T47D (cell line): Measurements from ENCODE around the gene EYS.
A peak's percentile ranks its signal among the peaks of the same experiment; 100 is the strongest.

ENCODE experiments used
- DNase-seq, 2 experiments: peaks; one replicate each; pipeline versions ENCODE4 v3.0.0 to v3.0.0-alpha.2; 2011 to 2012; ENCODE audit warnings: low read depth in 1 of 2, low spot score in 1 of 2
- JUND ChIP-seq: IDR thresholded peaks from 2 replicates; pipeline ENCODE4 v1.6.1; 2012; ENCODE audit warnings: low read depth
- in situ Hi-C: cut with HindIII; loops from 2 replicates; pipeline ENCODE4 v1.10.0; 2016; ENCODE audit warnings: low sequenced_read_pairs, low pct_unique_long_range_greater_than_20kb

The EYS gene

DNA sequence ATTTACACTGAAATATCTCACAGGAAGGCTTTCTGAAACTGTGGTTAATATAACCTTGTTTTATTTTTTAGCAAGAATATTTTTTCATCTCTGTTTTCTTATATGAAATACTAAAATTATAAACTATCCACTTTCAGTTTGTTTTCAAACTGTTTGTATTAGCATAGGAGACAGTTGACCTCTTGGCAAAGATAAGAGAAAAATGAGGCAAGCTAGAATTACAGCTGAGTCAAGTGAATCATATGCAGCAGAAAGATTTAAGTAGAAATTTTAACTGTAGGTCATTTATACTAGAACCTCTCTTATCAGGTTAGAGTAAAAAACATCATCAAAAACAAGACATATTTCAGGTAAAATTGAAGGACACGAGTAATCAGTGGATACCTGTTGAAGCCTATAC lies 1278.8 kb downstream of the EYS start:
- no peak for DNase-seq
- in situ Hi-C loops, result no loop called here
- no peak for TF ChIP-seq JUND

DNA sequence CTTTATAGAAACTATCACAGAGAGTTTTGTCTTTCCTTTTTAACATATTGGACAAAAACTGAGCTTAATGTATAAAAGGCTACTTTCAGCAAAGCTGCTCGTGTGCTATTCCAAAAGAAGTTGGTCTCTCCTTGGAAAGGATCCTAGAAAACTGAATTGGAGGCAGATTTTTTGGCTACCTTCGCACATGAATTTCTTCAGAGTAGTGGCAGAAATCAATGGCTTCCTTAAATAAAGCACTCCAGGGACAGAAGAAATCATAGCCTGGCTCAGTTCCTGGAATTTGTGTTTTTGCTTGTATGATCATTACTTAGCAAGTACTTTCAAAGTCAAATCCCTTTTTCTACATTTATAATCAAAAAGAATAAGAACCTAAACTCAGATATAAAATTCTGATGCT lies 1291.1 kb downstream of the EYS start:
- no peak for DNase-seq
- no peak for TF ChIP-seq JUND
- in situ Hi-C loops, result no loop called here

DNA sequence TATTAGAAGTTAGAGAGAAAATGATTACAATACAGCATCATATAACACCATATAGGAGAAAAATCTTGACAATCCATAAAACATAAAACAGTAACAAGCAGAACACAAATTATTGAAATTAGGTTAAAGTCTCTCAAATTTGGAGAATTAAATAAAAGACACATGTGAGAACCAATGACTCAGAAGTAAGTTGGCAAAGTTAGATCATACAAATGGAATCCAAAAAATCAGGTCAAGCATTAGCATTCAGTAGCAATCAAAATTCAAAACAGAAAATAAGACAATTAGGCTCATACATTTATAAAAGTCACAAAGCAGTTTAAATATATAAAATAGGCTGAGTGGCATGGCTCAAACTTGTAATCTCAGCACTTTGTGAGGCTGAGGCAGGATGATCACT lies 1295.8 kb downstream of the EYS start:
- DNase-seq, result no peak

DNA sequence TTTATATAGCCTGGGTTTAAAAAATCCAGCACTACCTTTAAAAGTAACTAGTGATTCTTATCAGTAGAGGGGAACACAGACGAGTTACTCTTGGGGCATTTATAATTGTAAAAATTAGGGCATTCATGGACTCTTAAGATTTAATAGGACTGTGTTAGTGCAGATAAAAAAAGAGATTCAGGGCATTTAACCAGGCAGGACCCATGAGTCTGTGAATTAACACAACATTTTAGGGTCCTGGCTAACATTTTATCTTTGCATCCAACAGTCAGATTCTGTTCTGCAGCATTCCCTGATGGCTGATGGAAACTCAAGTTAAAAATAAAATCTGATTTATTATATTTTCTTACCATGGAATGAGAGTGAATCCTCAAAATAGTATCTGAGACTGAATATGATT lies 1297.1 kb downstream of the EYS start:
- in situ Hi-C loops, result no loop called here
- no peak for DNase-seq
- no peak for TF ChIP-seq JUND

More for the DNA sequence above, 1295.8 kb downstream of the EYS start:
- in situ Hi-C loops, result no loop called here
- no peak for TF ChIP-seq JUND

DNA sequence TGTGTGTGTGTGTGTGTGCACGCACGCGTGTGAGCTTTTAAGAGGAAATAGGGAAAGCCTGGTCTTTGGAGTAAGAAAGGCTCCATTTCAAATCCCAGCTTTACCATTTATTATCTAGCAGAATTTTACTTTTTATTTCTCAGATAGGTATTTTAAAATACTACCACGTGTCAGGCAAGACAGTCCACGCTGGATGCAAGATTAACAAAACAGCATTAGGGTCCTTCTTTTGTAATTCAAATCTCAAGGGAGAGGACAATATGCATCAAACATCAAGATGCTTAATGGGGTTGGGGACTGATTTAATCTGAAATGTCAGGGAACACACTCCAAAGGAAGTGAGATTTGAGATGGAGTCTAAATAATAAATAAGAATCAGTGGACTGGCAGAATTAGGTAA lies 1302.6 kb downstream of the EYS start:
- no peak for DNase-seq

DNA sequence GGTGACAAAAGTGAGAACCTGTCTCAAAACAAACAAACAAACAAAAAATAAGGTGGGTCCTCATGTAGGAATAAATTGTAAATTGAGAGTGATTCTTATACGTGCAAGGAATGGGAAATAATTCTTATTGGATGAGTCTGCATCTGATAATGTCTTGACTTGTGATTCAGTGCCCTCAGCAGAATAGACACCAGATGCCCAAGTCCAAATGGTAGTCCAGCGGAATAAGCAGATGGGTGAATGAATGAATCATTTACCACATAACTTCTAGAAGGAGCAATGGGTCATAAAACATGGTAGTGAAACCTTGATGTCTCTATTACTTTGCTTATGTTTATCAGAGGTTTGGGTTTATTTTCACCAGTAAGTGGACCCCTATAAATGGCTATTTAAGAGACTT lies 1323.7 kb downstream of the EYS start:
- in situ Hi-C loops, result no loop called here
- DNase-seq, result no peak
- TF ChIP-seq JUND, result no peak

More for the DNA sequence above, 1302.6 kb downstream of the EYS start:
- no peak for TF ChIP-seq JUND
- in situ Hi-C loops, result no loop called here

DNA sequence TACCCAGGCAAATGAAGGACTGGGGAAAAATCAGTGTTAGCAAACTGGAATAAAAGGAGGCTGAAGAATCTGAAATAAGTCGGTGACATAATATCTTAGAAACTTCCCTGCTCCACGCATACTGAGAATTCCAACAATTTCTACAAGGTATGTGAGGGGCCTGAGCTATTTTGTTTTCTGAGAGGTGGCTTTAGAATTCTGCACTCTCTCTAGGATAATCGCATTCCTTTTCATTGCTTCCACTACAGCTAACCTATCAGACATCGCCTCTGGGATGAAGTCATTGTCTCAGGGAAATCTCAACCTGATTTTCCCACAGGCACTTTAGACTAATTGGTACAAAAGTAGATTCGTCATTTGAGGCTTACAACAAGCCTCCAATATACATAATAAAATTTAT lies 1330.6 kb downstream of the EYS start:
- in situ Hi-C loops, result no loop called here
- peak in 1 of 2 experiments; percentile 1 for DNase-seq
- no peak for TF ChIP-seq JUND

DNA sequence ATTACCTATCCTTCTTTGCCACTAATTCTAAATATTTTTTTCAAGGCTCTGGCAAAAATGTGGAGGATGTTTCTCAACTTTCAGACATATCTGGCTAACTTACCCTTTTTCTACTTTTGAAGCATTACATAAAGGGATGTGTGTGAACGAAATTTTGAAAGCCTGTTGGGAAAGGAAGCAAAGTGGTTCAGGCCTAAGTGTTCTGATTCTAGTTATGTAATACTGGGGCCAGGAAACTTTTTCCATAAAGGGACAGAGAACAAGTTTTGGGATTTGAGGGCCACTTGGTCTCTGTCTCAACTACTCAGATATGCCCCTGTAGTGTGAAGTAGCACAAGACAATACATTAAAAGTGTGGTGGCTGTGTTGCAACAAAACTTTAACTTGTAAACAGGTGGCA lies 1349.6 kb downstream of the EYS start:
- no peak for DNase-seq
- no peak for TF ChIP-seq JUND
- in situ Hi-C loops, result no loop called here

DNA sequence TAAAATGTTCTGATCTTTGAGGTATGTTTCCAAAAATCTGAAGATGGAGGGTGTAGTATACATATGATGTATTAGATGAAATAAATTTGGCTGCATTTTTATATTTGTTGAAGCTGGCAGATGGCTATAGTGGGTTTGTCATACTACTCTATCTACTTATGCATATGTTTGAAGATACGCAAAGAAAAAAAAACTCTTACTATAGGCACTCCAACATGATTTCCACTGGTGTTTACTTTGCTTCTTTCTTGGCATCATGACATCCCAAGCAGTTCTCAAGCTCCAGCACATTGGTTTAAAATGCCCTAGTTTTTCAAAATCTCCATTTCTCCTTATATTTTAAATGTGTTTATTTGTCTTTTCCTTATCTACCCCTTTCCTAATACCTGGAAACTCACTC lies 1359.6 kb downstream of the EYS start:
- no peak for TF ChIP-seq JUND
- DNase-seq, result no peak
- in situ Hi-C loops, result no loop called here

DNA sequence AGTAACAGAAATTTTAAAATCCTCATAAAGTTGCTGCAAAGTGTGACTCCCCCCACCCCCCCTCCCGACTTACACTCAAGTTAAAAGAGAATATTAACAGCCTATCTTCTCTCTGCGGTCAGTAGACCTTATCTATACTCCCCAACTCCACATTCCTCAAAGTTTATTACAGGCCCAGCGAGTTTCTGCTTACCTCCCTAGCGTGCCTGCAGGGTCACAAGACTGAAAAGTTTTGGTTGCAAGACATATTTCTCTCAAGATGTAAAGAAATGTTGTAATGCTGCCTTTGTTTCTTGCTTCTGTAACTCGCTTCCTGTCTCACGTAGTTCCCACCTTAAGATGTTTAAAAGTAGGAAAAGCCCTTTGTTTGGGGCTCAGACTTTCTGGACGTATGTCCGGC lies 1371.8 kb downstream of the EYS start:
- DNase-seq, result peak in 1 of 2 experiments; percentile 28
- no peak for TF ChIP-seq JUND
- in situ Hi-C loops, result no loop called here

DNA sequence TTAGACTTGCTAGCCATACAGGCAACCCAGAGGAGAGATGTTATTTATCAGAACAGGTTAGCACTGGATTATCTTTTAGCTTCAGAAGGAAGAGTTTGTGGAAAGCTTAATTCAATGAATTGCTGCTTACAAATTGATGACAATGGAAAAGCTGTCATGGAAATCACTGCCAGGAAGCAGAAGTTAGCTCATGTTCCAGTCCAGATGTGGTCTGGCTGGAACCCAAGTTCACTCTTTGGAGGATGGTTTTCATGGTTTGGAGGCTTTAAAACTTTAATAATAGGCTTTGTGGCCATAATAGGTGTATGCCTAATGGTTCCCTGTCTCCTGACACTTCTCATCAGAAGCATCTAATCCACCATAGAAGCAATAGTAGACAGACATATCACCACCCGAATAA lies 1372.4 kb downstream of the EYS start:
- no peak for DNase-seq
- in situ Hi-C loops, result no loop called here
- TF ChIP-seq JUND, result no peak

DNA sequence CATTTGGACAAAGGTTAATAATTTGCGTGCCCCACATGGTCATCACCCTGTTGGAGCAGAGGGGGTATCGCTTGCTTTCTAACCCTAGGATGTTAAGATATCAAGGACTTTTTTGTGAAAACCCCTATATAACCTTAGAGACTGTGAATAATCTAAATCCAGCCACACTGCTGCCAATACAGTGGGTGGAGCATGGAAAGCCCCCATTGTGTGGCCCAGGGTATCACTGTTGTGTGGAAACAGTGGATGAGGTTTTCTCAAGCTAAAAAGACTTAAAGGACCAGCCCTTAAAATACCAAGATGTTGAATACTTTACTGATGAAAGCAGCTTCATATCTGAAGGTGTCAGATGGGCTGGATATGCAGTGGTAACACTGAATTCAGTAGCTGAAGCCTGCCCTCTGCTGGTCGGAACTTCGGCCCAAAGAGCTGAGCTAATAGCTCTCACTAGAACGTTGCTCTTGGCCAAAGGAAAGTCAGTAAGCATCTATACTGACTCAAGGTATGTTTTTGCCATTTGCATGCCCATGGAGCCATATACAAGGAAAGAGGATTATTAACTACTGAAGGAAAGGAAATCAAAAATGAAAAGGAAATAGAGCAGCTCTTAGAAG lies 1376.2 kb downstream of the EYS start:
- TF ChIP-seq JUND, result no peak
- peak in 1 of 2 experiments; percentile 72 for DNase-seq
- in situ Hi-C loops, result no loop called here

DNA sequence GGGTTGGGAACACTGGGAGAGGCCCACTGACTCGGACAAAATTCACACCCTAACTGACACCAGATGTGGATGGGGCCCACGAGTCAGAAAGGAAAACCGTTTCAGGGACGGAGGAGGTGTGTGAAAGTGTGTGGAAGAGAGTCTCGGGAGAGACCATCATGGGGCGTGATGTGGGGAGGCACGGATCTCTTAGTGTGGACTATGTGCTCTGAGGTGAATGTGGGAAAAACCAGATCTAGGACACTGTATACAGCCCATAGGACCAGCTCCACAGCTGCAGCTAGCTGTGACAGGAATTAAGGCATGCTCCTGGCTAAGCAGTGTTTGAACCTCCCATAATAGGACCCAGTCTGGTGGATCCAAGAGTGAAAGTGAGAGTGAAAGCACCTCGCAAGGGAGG lies 1380.1 kb downstream of the EYS start:
- TF ChIP-seq JUND, result no peak
- no peak for DNase-seq
- in situ Hi-C loops, result no loop called here

DNA sequence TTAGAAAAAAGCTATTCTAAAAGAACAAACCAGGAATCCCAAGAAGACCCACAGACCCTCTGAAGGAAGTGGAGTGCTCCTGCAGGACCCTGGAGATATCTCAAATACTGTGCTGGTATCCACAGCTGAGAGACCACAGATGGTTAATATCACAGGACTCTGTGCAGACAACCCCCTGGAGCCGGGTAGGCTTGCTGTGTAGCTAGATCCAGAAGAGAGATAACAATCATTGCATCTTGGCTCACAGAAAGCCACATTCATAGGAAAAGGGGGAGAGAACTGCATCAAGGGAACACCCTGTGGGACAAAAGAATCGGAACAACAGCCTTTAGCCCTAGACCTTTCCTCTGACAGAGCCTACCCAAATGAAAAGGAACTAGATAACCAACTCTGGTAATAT lies 1381.9 kb downstream of the EYS start:
- no peak for DNase-seq
- no peak for TF ChIP-seq JUND
- in situ Hi-C loops, result no loop called here
